Lower leg skin (tissue), 4 donors: ENCODE measurements around the gene CFAP43. TPM values are rescaled to one million over a fixed set of nuclear protein-coding genes. Genes with fewer than 3 reads are reported as not detected.

ENCODE experiments used
- DNase-seq, 2 donors: peaks; one replicate each; pipeline ENCODE4 v3.0.0-alpha.2; 2019; ENCODE audit warnings: low spot score in 2 of 2
- H3K4me3 ChIP-seq: fragments of 200-600 bp; sonication (generic); 2 replicates; pipeline ENCODE4 v1.5.1; 2017; ENCODE audit warnings: mild to moderate bottlenecking, low read depth; ENCODE audit not compliant: poor library complexity, severe bottlenecking
- POLR2A ChIP-seq, 2 donors: fragments of 450-650 bp; IDR thresholded peaks; one replicate each; pipeline ENCODE4 v1.6.1; 2016 to 2017; ENCODE audit warnings: antibody characterized with exemption in 2 of 2, mild to moderate bottlenecking in 1 of 2, moderate library complexity in 1 of 2
- WGBS, 2 donors: methylation state at CpG; one replicate each; pipeline ENCODE4 v1.1.5; 2018; 5-methylcytosine and 5-hydroxymethylcytosine counted together
- intact Hi-C: fragments of 100-400 bp; cut with DNase I; formaldehyde crosslinking; loops from one replicate; pipeline ENCODE4 v1.15.0; 2023; ENCODE audit warnings: low total_unique reads
- total RNA-seq, 4 donors: library from RNA; depleted of rRNA; stranded (reverse); fragments of >200 nt; gene quantifications; one replicate each; pipeline ENCODE4 v1.1.0, GENCODE V29; 2016
- TF ChIP-seq, protein P1 (sequence below), 3 donors: fragments of 450-650 bp; IDR thresholded peaks; one replicate each; pipeline ENCODE4 v1.5.1; 2016; ENCODE audit warnings: antibody characterized with exemption in 3 of 3, mild to moderate bottlenecking in 3 of 3, moderate library complexity in 2 of 3

The CFAP43 gene
- total RNA-seq, 4 donors from 2014 or later, result 0.19 to 1.6 (median 0.50) TPM

- 39 to 62% methylated on average over 1 of the region's 1 CpG for WGBS, 2 donors
- intact Hi-C loops, result no loop called here
- no peak for TF ChIP-seq POLR2A (IDR thresholded peaks at IDR 0.05)
- TF ChIP-seq, protein P1, sequence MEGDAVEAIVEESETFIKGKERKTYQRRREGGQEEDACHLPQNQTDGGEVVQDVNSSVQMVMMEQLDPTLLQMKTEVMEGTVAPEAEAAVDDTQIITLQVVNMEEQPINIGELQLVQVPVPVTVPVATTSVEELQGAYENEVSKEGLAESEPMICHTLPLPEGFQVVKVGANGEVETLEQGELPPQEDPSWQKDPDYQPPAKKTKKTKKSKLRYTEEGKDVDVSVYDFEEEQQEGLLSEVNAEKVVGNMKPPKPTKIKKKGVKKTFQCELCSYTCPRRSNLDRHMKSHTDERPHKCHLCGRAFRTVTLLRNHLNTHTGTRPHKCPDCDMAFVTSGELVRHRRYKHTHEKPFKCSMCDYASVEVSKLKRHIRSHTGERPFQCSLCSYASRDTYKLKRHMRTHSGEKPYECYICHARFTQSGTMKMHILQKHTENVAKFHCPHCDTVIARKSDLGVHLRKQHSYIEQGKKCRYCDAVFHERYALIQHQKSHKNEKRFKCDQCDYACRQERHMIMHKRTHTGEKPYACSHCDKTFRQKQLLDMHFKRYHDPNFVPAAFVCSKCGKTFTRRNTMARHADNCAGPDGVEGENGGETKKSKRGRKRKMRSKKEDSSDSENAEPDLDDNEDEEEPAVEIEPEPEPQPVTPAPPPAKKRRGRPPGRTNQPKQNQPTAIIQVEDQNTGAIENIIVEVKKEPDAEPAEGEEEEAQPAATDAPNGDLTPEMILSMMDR (IDR thresholded peaks at IDR 0.05), result no peak
- H3K4me3 ChIP-seq, result no peak overlapping the region
- DNase-seq, result no peak
These were observed 128.2 kb downstream of the CFAP43 start for GRCh38 chr10:104103956-104104355.

DNA sequence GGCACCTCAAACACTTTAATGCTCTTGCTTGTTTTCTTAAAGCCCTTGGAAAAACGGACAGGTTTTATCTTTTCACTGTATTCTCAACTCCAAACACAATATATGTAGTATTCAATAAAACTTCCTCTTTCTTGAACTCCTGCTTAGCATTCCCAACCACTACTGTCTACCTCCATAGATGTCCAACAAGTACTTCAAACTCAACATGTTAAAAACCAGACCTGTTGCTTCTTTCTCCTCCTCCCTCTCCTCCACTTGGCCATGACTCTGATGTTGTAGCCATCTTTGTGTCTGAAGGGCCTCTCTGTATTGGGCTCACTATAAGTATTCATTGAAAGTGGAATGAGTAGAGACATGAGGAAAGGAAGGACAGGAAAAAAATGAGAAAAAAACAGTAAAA is 130.3 kb downstream of the CFAP43 start:
- intact Hi-C loops, result no loop called here
- H3K4me3 ChIP-seq, result no peak overlapping the region
- WGBS, 2 donors, result 83 to 88% methylated on average over 1 of the region's 1 CpG
- DNase-seq, result no peak
- TF ChIP-seq POLR2A (IDR thresholded peaks at IDR 0.05), result no peak
- TF ChIP-seq, protein P1 (IDR thresholded peaks at IDR 0.05), result no peak

- no peak for DNase-seq
- 0% methylated on average over 1 of the region's 1 CpG for WGBS, 2 donors
- TF ChIP-seq, protein P1 (IDR thresholded peaks at IDR 0.05), result no peak
- TF ChIP-seq POLR2A (IDR thresholded peaks at IDR 0.05), result no peak
- intact Hi-C loops, result no loop called here
- no peak overlapping the region for H3K4me3 ChIP-seq
These were observed 131.4 kb downstream of the CFAP43 start for GRCh38 chr10:104100795-104101194.

DNA sequence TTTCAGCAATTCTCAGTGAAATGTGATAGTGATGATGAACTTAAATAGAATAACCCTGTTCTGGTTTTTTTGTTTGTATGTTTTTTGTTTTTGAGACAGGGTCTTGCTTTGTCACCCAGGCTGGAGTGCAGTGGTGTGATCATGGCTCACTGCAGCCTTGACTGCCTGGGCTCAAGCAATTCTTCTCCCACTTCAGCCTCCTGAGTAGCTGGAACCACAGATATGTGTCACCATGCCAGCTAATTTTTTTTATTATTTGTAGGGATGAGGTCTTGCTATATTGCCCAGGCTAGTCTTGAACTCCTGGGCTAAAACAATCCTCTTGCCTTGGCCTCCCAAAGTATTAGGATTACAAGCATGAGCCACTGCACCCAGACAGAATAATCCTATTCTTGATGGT is 132.2 kb downstream of the CFAP43 start:
- no peak for DNase-seq
- no peak overlapping the region for H3K4me3 ChIP-seq
- intact Hi-C loops, result no loop called here
- TF ChIP-seq, protein P1 (IDR thresholded peaks at IDR 0.05), result no peak
- no peak for TF ChIP-seq POLR2A (IDR thresholded peaks at IDR 0.05)

- DNase-seq, result no peak
- TF ChIP-seq POLR2A (IDR thresholded peaks at IDR 0.05), result no peak
- TF ChIP-seq, protein P1 (IDR thresholded peaks at IDR 0.05), result no peak
- WGBS, 2 donors, result 62 to 84% methylated on average over 3 of the region's 3 CpGs
- H3K4me3 ChIP-seq, result no peak overlapping the region
- intact Hi-C loops, result no loop called here
These were observed 132.9 kb downstream of the CFAP43 start for GRCh38 chr10:104099269-104099668.

- intact Hi-C loops, result no loop called here
- WGBS, 2 donors, result 95 to 96% methylated on average over 4 of the region's 4 CpGs
- no peak for DNase-seq
- no peak overlapping the region for H3K4me3 ChIP-seq
- no peak for TF ChIP-seq POLR2A (IDR thresholded peaks at IDR 0.05)
- TF ChIP-seq, protein P1 (IDR thresholded peaks at IDR 0.05), result no peak
These were observed 133.7 kb downstream of the CFAP43 start for GRCh38 chr10:104098358-104098925.
